HG03066 (cell line): ENCODE data around the gene OLA1.

Source experiments
- ATAC-seq: cut with Tn5 transposase; IDR thresholded peaks from one replicate; pipeline ENCODE4 v1.9.1; 2021; ENCODE audit warnings: low read depth; ENCODE audit not compliant: unreplicated experiment

Gene OLA1

GRCh38 chr2:174072857-174073256, 175.5 kb downstream of the OLA1 start:
- no peak for ATAC-seq

GRCh38 chr2:174072069-174072468, 176.3 kb downstream of the OLA1 start:
- ATAC-seq, result no peak

GRCh38 chr2:174071321-174071720, 177.0 kb downstream of the OLA1 start:
- no peak for ATAC-seq

GRCh38 chr2:174070281-174070680, 178.1 kb downstream of the OLA1 start:
- no peak for ATAC-seq

GRCh38 chr2:174067815-174068214, 180.5 kb downstream of the OLA1 start:
- ATAC-seq, result no peak

GRCh38 chr2:174066871-174067270, 181.5 kb downstream of the OLA1 start:
- ATAC-seq, result no peak

GRCh38 chr2:174063492-174064092, 184.7 kb downstream of the OLA1 start:
- no peak for ATAC-seq

GRCh38 chr2:174062934-174063333, 185.4 kb downstream of the OLA1 start:
- no peak for ATAC-seq

GRCh38 chr2:174059884-174060244, 188.5 kb downstream of the OLA1 start:
- no peak for ATAC-seq

- ATAC-seq, result no peak
Measured at GRCh38 chr2:174059178-174059883, 189.0 kb downstream of the OLA1 start.

- no peak for ATAC-seq
Measured at GRCh38 chr2:174058456-174058855, 189.9 kb downstream of the OLA1 start.

- no peak for ATAC-seq
Measured at GRCh38 chr2:174058026-174058425, 190.3 kb downstream of the OLA1 start.

GRCh38 chr2:174054926-174055325, 193.4 kb downstream of the OLA1 start:
- no peak for ATAC-seq

GRCh38 chr2:174053355-174054151, 194.8 kb downstream of the OLA1 start:
- no peak for ATAC-seq

- ATAC-seq, result no peak
Measured at GRCh38 chr2:174052584-174052976, 195.8 kb downstream of the OLA1 start.

GRCh38 chr2:174051741-174052583, 196.4 kb downstream of the OLA1 start:
- no peak for ATAC-seq

GRCh38 chr2:174051068-174051467, 197.3 kb downstream of the OLA1 start:
- ATAC-seq, result no peak

GRCh38 chr2:174049895-174050294, 198.4 kb downstream of the OLA1 start:
- ATAC-seq, result no peak

- no peak for ATAC-seq
Measured at GRCh38 chr2:174048243-174048642, 200.1 kb downstream of the OLA1 start.

GRCh38 chr2:174047746-174048145, 200.6 kb downstream of the OLA1 start:
- ATAC-seq, result no peak

- ATAC-seq, result no peak
Measured at GRCh38 chr2:174046172-174046571, 202.2 kb downstream of the OLA1 start.
